HUES64 (cell line): ENCODE measurements around the gene HIBCH.
"Not testable (repeated sequence)": the region's sequence is repeated elsewhere in the genome, so short reads cannot be mapped to it uniquely, and the experiment has no call there.

Experiments used
- H3K27ac ChIP-seq: 2 replicates; pipeline ENCODE4 v1.7.0; 2013; ENCODE audit warnings: low read depth, low read length, inconsistent platforms
- H3K27me3 ChIP-seq: 2 replicates; pipeline ENCODE4 v1.6.1; 2013; ENCODE audit warnings: mild to moderate bottlenecking, low read length; ENCODE audit not compliant: insufficient read depth
- H3K36me3 ChIP-seq: 2 replicates; pipeline ENCODE4 v1.6.1; 2013; ENCODE audit warnings: mild to moderate bottlenecking, low read length; ENCODE audit not compliant: insufficient read depth
- H3K4me1 ChIP-seq: 2 replicates; pipeline ENCODE4 v1.6.1; 2013; ENCODE audit warnings: mild to moderate bottlenecking, low read length, moderate library complexity; ENCODE audit not compliant: insufficient read depth
- H3K4me3 ChIP-seq: 2 replicates; pipeline ENCODE4 v1.5.1; 2013; ENCODE audit warnings: mild to moderate bottlenecking, low read length, moderate library complexity
- H3K9ac ChIP-seq: 2 replicates; pipeline ENCODE4 v1.6.1; 2013; ENCODE audit warnings: mild to moderate bottlenecking, low read depth, low read length
- H3K9me3 ChIP-seq: 2 replicates; pipeline ENCODE4 v1.6.1; 2013; ENCODE audit warnings: low read depth, low read length; ENCODE audit not compliant: insufficient read depth
- WGBS: fragments of 150-250, 120-280 bp; methylation state at CpG from one replicate; pipeline ENCODE4 v1.1.7; 2013; ENCODE audit warnings: missing lambda C conversion rate; 5-methylcytosine and 5-hydroxymethylcytosine counted together

HIBCH gene

DNA sequence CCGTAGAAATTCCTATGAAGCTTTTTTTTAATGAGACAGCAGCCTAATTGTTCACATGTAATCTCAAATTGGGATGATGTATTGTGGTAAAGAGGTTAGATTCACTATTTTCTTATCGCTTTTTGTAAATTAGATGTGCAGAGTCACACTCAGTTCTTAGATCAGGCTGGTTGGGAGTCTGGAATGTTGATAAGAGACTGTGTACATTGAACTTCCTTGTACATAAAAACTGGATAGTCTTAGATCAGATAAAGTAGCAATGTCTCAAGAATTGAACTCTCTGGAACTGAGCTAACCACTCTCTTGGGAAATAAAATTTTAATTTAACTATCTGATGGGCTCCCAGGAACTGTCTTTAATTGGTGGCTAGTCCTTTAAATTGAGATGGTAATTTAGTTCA is 149.0 kb downstream of the HIBCH start:
- H3K4me3 ChIP-seq: no peak overlapping the region
- H3K9me3 ChIP-seq: peaks cover 4% of the 10 kb centered on the region; the same call in 1 of the 2 replicates
- H3K9ac ChIP-seq: no peak overlapping the region
- WGBS: 97% methylated on average over 2 of the region's 2 CpGs
- H3K27me3 ChIP-seq: no peaks in the 10 kb centered on the region
- no peaks in the 10 kb centered on the region for H3K36me3 ChIP-seq
- no peaks in the 10 kb centered on the region for H3K4me1 ChIP-seq
- no peak overlapping the region for H3K27ac ChIP-seq

DNA sequence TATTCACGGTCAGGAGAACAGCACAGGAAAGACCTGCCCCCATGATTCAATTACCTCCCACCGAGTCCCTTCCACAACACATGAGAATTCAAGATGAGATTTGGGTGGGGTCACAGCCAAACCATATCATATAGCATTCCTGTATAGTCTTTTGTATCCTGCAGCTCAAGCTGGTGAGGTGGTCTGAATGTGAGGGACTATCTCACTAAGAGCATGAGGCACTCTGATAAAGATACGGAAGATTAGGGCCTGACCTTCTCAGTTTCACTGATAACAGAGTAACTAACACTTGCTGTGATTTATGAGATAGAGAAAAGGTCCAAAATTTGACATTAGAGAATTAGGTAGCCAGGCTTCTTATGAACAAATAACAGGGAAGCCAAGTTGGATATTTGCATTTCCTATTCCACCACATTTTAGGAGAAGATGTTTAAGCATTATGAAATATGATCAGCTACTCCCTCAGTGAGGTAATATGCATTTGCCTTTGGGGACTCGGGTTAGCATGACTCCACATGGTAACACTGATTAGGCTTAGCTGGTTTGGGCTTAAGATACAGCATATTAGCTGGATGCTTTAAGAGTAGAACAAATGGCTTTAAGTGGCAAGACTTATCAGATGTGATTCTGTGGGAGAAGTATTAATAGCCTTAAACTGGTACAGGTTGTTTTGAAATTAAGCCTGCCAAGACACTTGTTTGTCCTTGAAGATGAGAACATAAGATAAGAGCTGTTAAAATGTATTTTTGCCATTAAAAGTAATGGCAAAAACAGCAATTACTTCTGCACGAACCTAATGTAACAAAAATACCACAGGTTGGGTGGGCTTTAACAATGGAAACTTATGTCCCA is 150.2 kb downstream of the HIBCH start:
- Histone ChIP-seq H3K27me3 (no peaks in the 10 kb centered on the region), H3K9ac (no peak overlapping the region), H3K4me3 (no peak overlapping the region), H3K36me3 (no peaks in the 10 kb centered on the region), H3K4me1 (no peaks in the 10 kb centered on the region), H3K9me3 (peaks cover 7% of the 10 kb centered on the region; the same call in 1 of the 2 replicates), H3K27ac (no peak overlapping the region)
- 88% methylated on average over 4 of the region's 5 CpGs for WGBS

DNA sequence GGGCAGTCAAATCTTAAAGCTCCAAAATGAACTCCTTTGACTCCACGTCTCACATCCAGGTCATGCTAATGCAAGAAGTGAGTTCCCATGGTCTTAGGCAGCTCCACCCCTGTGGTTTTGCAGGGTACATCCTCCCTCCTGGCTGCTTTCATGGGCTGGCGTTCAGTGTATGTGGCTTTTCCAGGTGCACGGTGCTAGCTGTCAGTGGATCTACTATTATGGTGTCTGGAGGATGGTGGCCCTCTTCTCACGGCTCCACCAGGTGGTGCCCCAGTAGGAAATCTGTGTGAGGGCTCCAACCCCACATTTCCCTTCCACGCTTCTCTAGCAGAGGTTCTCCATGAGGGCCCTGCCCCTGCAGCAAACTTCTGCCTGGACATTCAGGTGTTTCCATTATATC is 151.9 kb downstream of the HIBCH start:
- H3K9ac ChIP-seq: no peak overlapping the region
- H3K36me3 ChIP-seq: no peaks in the 10 kb centered on the region
- H3K27ac ChIP-seq: no peak overlapping the region
- no peaks in the 10 kb centered on the region for H3K4me1 ChIP-seq
- peaks cover 3% of the 10 kb centered on the region; the same call in 1 of the 2 replicates for H3K9me3 ChIP-seq
- no peak overlapping the region for H3K4me3 ChIP-seq
- no peaks in the 10 kb centered on the region for H3K27me3 ChIP-seq
- WGBS: 96% methylated on average over 5 of the region's 5 CpGs

DNA sequence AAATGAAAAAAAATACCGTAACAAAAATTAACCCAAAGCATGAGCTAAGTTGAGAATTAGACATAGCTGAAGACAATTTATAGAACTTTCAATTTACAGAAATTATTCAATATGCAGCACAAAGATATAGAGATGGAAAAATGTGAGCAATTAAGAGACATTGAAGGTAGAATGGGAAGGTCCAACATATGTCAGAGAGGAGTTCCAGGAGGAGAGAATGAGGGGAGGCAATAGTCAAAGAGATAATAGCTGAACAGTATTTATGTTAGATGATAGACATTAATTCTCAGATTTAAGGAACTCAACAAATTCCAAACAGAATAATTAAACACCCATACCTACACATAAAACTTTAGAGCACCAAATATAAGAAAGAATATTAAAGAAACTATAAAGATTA is 154.1 kb downstream of the HIBCH start:
- H3K4me1 ChIP-seq: no peaks in the 10 kb centered on the region
- no peaks in the 10 kb centered on the region for H3K36me3 ChIP-seq
- H3K27me3 ChIP-seq: no peaks in the 10 kb centered on the region
- H3K4me3 ChIP-seq: no peak overlapping the region
- peaks cover 3% of the 10 kb centered on the region; the same call in 1 of the 2 replicates for H3K9me3 ChIP-seq
- H3K27ac ChIP-seq: no peak overlapping the region
- WGBS: no CpG with 5 or more reads among the region's 1 CpG
- H3K9ac ChIP-seq: no peak overlapping the region

GRCh38 chr2:190162851-190163250 is 156.8 kb downstream of the HIBCH start:
- no peak overlapping the region for H3K27ac ChIP-seq
- WGBS: 98% methylated on average over 10 of the region's 11 CpGs
- peaks cover 7% of the 10 kb centered on the region; the same call in 1 of the 2 replicates for H3K4me1 ChIP-seq
- H3K9me3 ChIP-seq: peaks cover 3% of the 10 kb centered on the region; the same call in 1 of the 2 replicates
- H3K9ac ChIP-seq: no peak overlapping the region
- H3K36me3 ChIP-seq: no peaks in the 10 kb centered on the region
- H3K4me3 ChIP-seq: no peak overlapping the region
- H3K27me3 ChIP-seq: no peaks in the 10 kb centered on the region

DNA sequence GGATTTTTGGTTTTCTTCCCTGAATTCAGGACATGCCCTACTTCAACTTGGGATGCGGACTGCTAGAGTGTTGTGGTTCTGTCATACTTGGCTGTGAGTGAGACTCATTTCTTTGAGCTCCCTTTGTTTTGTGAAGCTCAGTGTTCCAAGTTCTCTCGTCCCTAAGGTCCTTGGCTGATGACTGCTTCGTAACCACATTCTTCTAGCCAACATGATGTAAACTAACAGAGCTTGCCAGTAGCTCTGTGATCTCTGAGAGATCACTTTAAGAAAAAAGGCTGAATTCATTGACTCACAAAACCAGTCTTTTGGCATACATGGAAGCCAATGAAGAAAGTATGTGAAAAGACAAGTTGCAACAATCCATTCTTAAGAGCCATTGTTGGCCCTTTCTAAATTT is 160.2 kb downstream of the HIBCH start:
- H3K9ac ChIP-seq: no peak overlapping the region
- no peak overlapping the region for H3K27ac ChIP-seq
- no peaks in the 10 kb centered on the region for H3K27me3 ChIP-seq
- H3K9me3 ChIP-seq: no peaks in the 10 kb centered on the region
- no peak overlapping the region for H3K4me3 ChIP-seq
- no peaks in the 10 kb centered on the region for H3K36me3 ChIP-seq
- H3K4me1 ChIP-seq: peaks cover 7% of the 10 kb centered on the region; the same call in 1 of the 2 replicates
- 88% methylated on average over 3 of the region's 3 CpGs for WGBS

DNA sequence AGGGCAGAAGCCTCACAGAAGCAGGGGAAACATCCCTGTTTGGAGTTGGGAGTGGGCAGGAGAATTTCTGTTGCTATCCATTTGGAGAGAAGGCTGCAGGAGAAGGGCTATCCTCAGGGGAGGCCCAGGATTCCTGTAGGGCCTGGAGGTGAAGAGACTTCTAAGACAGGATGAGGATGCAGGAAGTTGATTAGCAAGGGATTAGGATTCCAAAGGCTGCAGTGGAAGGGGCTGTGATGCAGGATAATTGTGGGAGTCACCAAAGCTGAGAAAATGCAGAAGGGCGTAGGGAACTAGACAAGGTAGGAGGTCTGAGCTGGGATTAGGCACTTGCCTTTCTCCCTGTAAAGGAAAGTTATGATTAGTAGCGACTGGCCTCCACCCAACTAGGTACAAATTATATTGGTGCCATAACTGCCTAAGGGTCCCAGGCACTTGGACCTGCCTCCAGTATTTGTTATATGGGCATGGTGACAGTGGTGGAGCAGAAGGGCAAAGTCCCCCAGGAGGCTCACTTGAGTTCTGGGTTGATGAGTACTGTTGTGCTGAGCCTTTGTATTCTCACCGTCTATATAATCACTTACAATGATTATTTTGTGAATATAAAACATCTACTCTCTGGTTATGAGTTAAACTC is 160.7 kb downstream of the HIBCH start:
- no peak overlapping the region for H3K9ac ChIP-seq
- peaks cover 7% of the 10 kb centered on the region; the same call in 1 of the 2 replicates for H3K4me1 ChIP-seq
- H3K9me3 ChIP-seq: no peaks in the 10 kb centered on the region
- 89% methylated on average over 2 of the region's 3 CpGs for WGBS
- H3K27ac ChIP-seq: no peak overlapping the region
- no peaks in the 10 kb centered on the region for H3K36me3 ChIP-seq
- H3K27me3 ChIP-seq: no peaks in the 10 kb centered on the region
- H3K4me3 ChIP-seq: no peak overlapping the region

GRCh38 chr2:190157613-190158528 is 161.8 kb downstream of the HIBCH start:
- H3K27me3 ChIP-seq, H3K9me3 ChIP-seq, H3K4me3 ChIP-seq, H3K9ac ChIP-seq, H3K36me3 ChIP-seq, H3K27ac ChIP-seq, H3K4me1 ChIP-seq: not testable (repeated sequence)
- WGBS: 92% methylated on average over 7 of the region's 10 CpGs

- H3K27me3 ChIP-seq: no peaks in the 10 kb centered on the region
- 100% methylated on average over 2 of the region's 4 CpGs for WGBS
- no peak overlapping the region for H3K27ac ChIP-seq
These were observed 163.0 kb downstream of the HIBCH start for GRCh38 chr2:190156530-190157212.

More at GRCh38 chr2:190156530-190157212, 163.0 kb downstream of the HIBCH start:
- Histone ChIP-seq H3K4me3 (no peak overlapping the region), H3K36me3 (no peaks in the 10 kb centered on the region), H3K9me3 (no peaks in the 10 kb centered on the region), H3K9ac (no peak overlapping the region), H3K4me1 (peaks cover 7% of the 10 kb centered on the region; the same call in 1 of the 2 replicates)
